ENCODE results near the gene ZYG11A. TPM values are rescaled to one million over a fixed set of nuclear protein-coding genes. Genes with fewer than 3 reads are reported as not detected.
"Not testable (repeated sequence)": the region's sequence is repeated elsewhere in the genome, so short reads cannot be mapped to it uniquely, and the experiment has no call there.

Gene ZYG11A
- total RNA-seq, 4 donors from 2014 or later: not detected

DNA sequence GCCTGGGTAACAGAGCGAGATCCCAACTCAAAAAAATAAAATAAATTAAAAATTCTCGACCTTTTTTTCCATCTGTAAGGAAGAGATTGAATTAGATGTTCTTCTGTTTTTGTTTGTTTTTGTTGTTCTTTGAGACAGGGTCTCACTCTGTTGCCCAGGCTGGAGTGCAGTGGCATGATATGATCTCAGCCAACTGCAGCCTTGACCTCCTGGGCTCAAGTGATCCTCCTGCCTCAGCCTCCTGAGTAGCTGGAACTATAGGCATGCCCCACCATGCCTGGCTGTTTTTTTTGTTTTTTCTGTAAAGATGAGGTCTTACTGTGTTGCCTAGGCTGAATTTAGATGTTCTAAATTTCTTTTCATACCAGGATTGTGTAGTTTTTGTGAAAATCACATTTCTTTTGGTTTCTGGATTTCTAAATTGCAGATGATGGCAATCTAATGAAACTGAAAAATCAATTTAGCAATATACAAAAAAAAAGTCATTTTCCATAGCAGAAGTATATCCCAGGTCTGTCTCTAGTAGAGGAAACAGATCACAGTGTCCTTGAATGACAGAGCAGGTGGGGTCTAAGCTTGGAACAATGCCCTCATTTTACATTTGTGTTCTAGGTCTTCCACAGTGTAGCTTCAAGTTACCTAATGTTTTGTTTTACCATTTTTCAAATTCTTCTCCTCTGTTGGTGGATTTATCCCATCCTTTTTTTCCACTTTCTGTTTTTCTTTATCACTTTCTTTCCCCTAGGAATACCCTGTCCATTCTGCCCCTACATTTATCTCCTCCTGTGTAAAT, 20.3 kb downstream of the ZYG11A start:
- no peaks in the 10 kb centered on the region for H3K4me1 ChIP-seq
- H3K36me3 ChIP-seq: no peaks in the 10 kb centered on the region
- WGBS, 2 donors: 81 to 96% methylated on average over 2 of the region's 2 CpGs
- no peaks in the 10 kb centered on the region for H3K27me3 ChIP-seq
- no peak for DNase-seq (ENCODE audit: low spot score in 2 of 2)
- H3K4me3 ChIP-seq: no peak overlapping the region
- TF ChIP-seq EP300 (IDR thresholded peaks at IDR 0.05) (no peak), POLR2A (IDR thresholded peaks at IDR 0.05) (no peak)
- TF ChIP-seq, protein P1, sequence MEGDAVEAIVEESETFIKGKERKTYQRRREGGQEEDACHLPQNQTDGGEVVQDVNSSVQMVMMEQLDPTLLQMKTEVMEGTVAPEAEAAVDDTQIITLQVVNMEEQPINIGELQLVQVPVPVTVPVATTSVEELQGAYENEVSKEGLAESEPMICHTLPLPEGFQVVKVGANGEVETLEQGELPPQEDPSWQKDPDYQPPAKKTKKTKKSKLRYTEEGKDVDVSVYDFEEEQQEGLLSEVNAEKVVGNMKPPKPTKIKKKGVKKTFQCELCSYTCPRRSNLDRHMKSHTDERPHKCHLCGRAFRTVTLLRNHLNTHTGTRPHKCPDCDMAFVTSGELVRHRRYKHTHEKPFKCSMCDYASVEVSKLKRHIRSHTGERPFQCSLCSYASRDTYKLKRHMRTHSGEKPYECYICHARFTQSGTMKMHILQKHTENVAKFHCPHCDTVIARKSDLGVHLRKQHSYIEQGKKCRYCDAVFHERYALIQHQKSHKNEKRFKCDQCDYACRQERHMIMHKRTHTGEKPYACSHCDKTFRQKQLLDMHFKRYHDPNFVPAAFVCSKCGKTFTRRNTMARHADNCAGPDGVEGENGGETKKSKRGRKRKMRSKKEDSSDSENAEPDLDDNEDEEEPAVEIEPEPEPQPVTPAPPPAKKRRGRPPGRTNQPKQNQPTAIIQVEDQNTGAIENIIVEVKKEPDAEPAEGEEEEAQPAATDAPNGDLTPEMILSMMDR (IDR thresholded peaks at IDR 0.05): no peak
- no peak overlapping the region for H3K27ac ChIP-seq
- no peaks in the 10 kb centered on the region for H3K9me3 ChIP-seq

- no peak for TF ChIP-seq EP300 (IDR thresholded peaks at IDR 0.05)
- no peak for TF ChIP-seq POLR2A (IDR thresholded peaks at IDR 0.05)
- TF ChIP-seq, protein P1 (IDR thresholded peaks at IDR 0.05): no peak
- H3K4me1 ChIP-seq: no peaks in the 10 kb centered on the region
- no peaks in the 10 kb centered on the region for H3K36me3 ChIP-seq
Measured at GRCh38 chr1:52867087-52867863, 24.7 kb downstream of the ZYG11A start.

DNA sequence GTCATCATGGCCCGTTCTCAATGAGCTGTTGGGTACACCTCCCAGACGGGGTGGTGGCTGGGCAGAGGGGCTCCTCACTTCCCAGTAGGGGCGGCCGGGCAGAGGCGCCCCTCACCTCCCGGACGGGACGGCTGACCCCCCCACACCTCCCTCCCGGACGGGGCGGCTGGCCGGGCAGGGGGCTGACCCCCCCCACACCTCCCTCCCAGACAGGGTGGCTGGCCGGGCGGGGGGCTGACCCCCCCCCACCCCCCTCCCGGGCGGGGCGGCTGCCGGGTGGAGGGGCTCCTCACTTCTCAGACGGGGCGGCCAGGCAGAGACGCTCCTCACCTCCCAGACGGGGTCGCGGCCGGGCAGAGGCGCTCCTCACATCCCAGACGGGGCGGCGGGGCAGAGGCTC, 27.2 kb downstream of the ZYG11A start:
- H3K4me3 ChIP-seq; H3K27me3 ChIP-seq; H3K36me3 ChIP-seq; H3K4me1 ChIP-seq; H3K27ac ChIP-seq; H3K9me3 ChIP-seq; DNase-seq (ENCODE audit: low spot score in 2 of 2): not testable (repeated sequence)
- WGBS, 2 donors: 81 to 90% methylated on average over 5 to 8 of the region's 29 CpGs

More at GRCh38 chr1:52867087-52867863, 24.7 kb downstream of the ZYG11A start:
- no peak for DNase-seq (ENCODE audit: low spot score in 2 of 2)
- H3K27ac ChIP-seq: no peak overlapping the region
- H3K4me3 ChIP-seq: no peak overlapping the region
- peaks cover 0 to 6% of the 10 kb centered on the region in 2 donors for H3K27me3 ChIP-seq
- WGBS, 2 donors: 81 to 87% methylated on average over 2 of the region's 2 CpGs
- no peaks in the 10 kb centered on the region for H3K9me3 ChIP-seq

- 39 to 48% methylated on average over 2 of the region's 2 CpGs for WGBS, 2 donors
- no peak for DNase-seq (ENCODE audit: low spot score in 2 of 2)
- no peaks in the 10 kb centered on the region for H3K4me1 ChIP-seq
- no peaks in the 10 kb centered on the region for H3K36me3 ChIP-seq
- H3K4me3 ChIP-seq: no peak overlapping the region
- H3K27ac ChIP-seq: no peak overlapping the region
- H3K27me3 ChIP-seq: peaks cover 0 to 7% of the 10 kb centered on the region in 2 donors
- TF ChIP-seq, protein P1 (IDR thresholded peaks at IDR 0.05): no peak
- TF ChIP-seq EP300 (IDR thresholded peaks at IDR 0.05): no peak
- no peak for TF ChIP-seq POLR2A (IDR thresholded peaks at IDR 0.05)
- no peaks in the 10 kb centered on the region for H3K9me3 ChIP-seq
Measured at GRCh38 chr1:52876843-52877242, 34.3 kb downstream of the ZYG11A start.

DNA sequence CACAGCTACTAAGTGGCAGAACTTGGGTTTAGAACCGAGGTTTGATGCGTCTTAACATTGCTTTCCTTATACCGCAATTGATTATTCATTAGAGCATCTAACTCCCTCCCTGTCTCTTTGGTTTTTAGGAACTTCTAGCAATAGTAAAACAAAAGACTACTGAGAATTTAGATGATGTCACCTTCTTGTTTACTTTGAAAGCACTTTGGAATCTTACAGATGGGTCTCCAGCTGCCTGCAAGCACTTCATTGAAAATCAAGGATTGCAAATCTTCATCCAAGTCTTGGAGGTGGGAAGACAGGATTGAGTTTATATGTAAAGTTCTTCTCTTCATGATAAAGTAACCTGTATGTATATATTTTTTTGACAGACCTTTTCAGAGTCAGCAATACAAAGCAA, 35.0 kb downstream of the ZYG11A start:
- DNase-seq (ENCODE audit: low spot score in 2 of 2): no peak
- no peaks in the 10 kb centered on the region for H3K4me1 ChIP-seq
- WGBS, 2 donors: 78 to 79% methylated on average over 3 of the region's 3 CpGs
- no peak overlapping the region for H3K27ac ChIP-seq
- no peaks in the 10 kb centered on the region for H3K36me3 ChIP-seq
- no peaks in the 10 kb centered on the region for H3K27me3 ChIP-seq
- no peak overlapping the region for H3K4me3 ChIP-seq
- no peaks in the 10 kb centered on the region for H3K9me3 ChIP-seq
- TF ChIP-seq EP300 (IDR thresholded peaks at IDR 0.05) (no peak), POLR2A (IDR thresholded peaks at IDR 0.05) (no peak)
- TF ChIP-seq, protein P1 (IDR thresholded peaks at IDR 0.05): no peak
